ENCODE measurements around the gene NHLRC3. TPM values are rescaled to one million over a fixed set of nuclear protein-coding genes. Genes with fewer than 3 reads are reported as not detected.

NHLRC3 gene
- total and polyA plus RNA-seq, 11 donors = 3.9 to 19.9 (median 10.4) TPM

GRCh38 chr13:39099231-39099630 lies 61.0 kb downstream of the NHLRC3 start:
- no peak for ATAC-seq

More at GRCh38 chr13:39099231-39099630, 61.0 kb downstream of the NHLRC3 start:
- Histone ChIP-seq H3K27me3 (no peaks in the 10 kb centered on the region), H3K4me1 (no peaks in the 10 kb centered on the region), H3K9me3 (no peaks in the 10 kb centered on the region), H3K36me3 (no peaks in the 10 kb centered on the region), H3K27ac (no peak overlapping the region), H3K4me3 (no peak overlapping the region)
- no peak for DNase-seq
- intact Hi-C loops (cut with DNase I) = no loop called here
- no peak for TF ChIP-seq POLR2A (IDR thresholded peaks at IDR 0.05)
- TF ChIP-seq, protein P1, sequence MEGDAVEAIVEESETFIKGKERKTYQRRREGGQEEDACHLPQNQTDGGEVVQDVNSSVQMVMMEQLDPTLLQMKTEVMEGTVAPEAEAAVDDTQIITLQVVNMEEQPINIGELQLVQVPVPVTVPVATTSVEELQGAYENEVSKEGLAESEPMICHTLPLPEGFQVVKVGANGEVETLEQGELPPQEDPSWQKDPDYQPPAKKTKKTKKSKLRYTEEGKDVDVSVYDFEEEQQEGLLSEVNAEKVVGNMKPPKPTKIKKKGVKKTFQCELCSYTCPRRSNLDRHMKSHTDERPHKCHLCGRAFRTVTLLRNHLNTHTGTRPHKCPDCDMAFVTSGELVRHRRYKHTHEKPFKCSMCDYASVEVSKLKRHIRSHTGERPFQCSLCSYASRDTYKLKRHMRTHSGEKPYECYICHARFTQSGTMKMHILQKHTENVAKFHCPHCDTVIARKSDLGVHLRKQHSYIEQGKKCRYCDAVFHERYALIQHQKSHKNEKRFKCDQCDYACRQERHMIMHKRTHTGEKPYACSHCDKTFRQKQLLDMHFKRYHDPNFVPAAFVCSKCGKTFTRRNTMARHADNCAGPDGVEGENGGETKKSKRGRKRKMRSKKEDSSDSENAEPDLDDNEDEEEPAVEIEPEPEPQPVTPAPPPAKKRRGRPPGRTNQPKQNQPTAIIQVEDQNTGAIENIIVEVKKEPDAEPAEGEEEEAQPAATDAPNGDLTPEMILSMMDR (IDR thresholded peaks at IDR 0.05) = no peak

Other genes starting within 250 kb of the NHLRC3 start
- gene STOML3, start 47.6 kb upstream of the NHLRC3 start, total RNA-seq = not detected
- not detected for gene STOML3, start 47.6 kb upstream of the NHLRC3 start, polyA plus RNA-seq
- gene PROSER1, start 367 bp upstream of the NHLRC3 start, total RNA-seq = 10 to 100 TPM; 10.4 to 22.2 (median 16.2) TPM
- 1 to 10 TPM; 7.8 to 8.8 TPM for gene PROSER1, start 367 bp upstream of the NHLRC3 start, polyA plus RNA-seq